HCT116 (cell line): Measurements from ENCODE around the gene LBHD1. TPM values are rescaled to one million over a fixed set of nuclear protein-coding genes. Genes with fewer than 3 reads are reported as not detected.
A peak's percentile ranks its signal among the peaks of the same experiment; 100 is the strongest.

ENCODE experiments used
- ATAC-seq: fragments of 200-7000 bp; cut with Tn5 transposase; 2 replicates; pipeline ENCODE4 v1.9.1; 2020; ENCODE audit warnings: mild to moderate bottlenecking, moderate library complexity
- BruUV-seq: library from RNA; stranded (reverse); fragments of 400-500 nt; replicated peaks from 2 replicates; lab custom pipeline; 2021; lab: Mats Ljungman, UMichigan
- CTCF ChIA-PET: fragments of 300-600 bp; sonication (Branson Sonifier 250); formaldehyde crosslinking; loops from one replicate; lab custom pipeline; 2021; ENCODE audit warnings: antibody characterized with exemption; lab: Charles Lee
- POLR2A ChIA-PET: fragments of 300-600, 350-600 bp; sonication (Branson Sonifier 250); formaldehyde crosslinking; loops from one replicate; lab custom pipeline; 2021; ENCODE audit warnings: antibody characterized with exemption; lab: Charles Lee
- RAD21 ChIA-PET, 2 experiments: fragments of 300-600 bp; sonication (Branson Sonifier 250); formaldehyde crosslinking; loops; one replicate each; lab custom pipeline; 2023; ENCODE audit warnings: low total read pairs in 2 of 2; ENCODE audit not compliant: uncharacterized antibody in 2 of 2, unreplicated experiment in 2 of 2, low non-redundant PET in 1 of 2; lab: Charles Lee
- DNase-seq: peaks from one replicate; pipeline ENCODE4 v3.0.0-alpha.2; 2010; ENCODE audit warnings: low read depth, low spot score
- H2AFZ ChIP-seq: fragments of 200-600 bp; shearing (Covaris generic), sonication (generic); 2 replicates; pipeline ENCODE4 v1.6.1; 2017; ENCODE audit warnings: low read depth, mixed run types, mixed read lengths, antibody characterized with exemption, low read length; ENCODE audit not compliant: poor library complexity, severe bottlenecking
- H3K27ac ChIP-seq: 2 replicates; pipeline ENCODE4 v1.5.1; 2012; ENCODE audit warnings: low read depth, low read length
- H3K27me3 ChIP-seq: fragments of 200-600 bp; sonication (generic); 2 replicates; pipeline ENCODE4 v1.6.1; 2016; ENCODE audit warnings: mixed run types, low read length, mixed read lengths; ENCODE audit not compliant: insufficient read depth
- H3K36me3 ChIP-seq, 2 experiments: fragments of 200-500 bp in 1 of 2; fragments of 200-600 bp in 1 of 2; sonication (Bioruptor generic) in 1 of 2; sonication (generic) in 1 of 2; 2 replicates each; pipeline versions ENCODE4 v1.5.1 to v1.6.1; 2014 to 2016; ENCODE audit warnings: low read length in 2 of 2, inconsistent platforms in 1 of 2, mixed read lengths in 1 of 2, mixed run types in 1 of 2; ENCODE audit not compliant: insufficient read depth in 2 of 2, control insufficient read depth in 1 of 2
- H3K4me1 ChIP-seq, 2 experiments: fragments of 200-600 bp in 1 of 2; sonication (generic) in 1 of 2; 2 replicates each; pipeline versions ENCODE4 v1.5.1 to v1.6.1; 2012 to 2017; ENCODE audit warnings: low read length in 2 of 2, inconsistent platforms in 1 of 2, mild to moderate bottlenecking in 1 of 2, mixed read lengths in 1 of 2, mixed run types in 1 of 2, moderate library complexity in 1 of 2; ENCODE audit not compliant: insufficient read depth in 2 of 2, control insufficient read depth in 1 of 2
- H3K4me2 ChIP-seq: fragments of 200-600 bp; sonication (generic); 2 replicates; pipeline ENCODE4 v1.6.1; 2017; ENCODE audit warnings: mixed run types, low read length, mixed read lengths
- H3K4me3 ChIP-seq, 2 experiments: fragments of 200-600 bp in 1 of 2; sonication (generic) in 1 of 2; replicated peaks in 1 of 2; 2 replicates each; pipeline ENCODE4 v1.5.1; 2011 to 2016; ENCODE audit warnings: low read length in 2 of 2, control low read depth in 1 of 2, low read depth in 1 of 2, mild to moderate bottlenecking in 1 of 2, mixed read lengths in 1 of 2, mixed run types in 1 of 2
- H3K79me2 ChIP-seq: fragments of 200-600 bp; sonication (generic); 2 replicates; pipeline ENCODE4 v1.6.1; 2017; ENCODE audit warnings: mild to moderate bottlenecking, mixed run types, low read length, moderate library complexity, mixed read lengths; ENCODE audit not compliant: insufficient read depth
- H3K9ac ChIP-seq: fragments of 200-600 bp; sonication (generic); 2 replicates; pipeline ENCODE4 v1.6.1; 2016; ENCODE audit warnings: low read length, mixed read lengths
- H3K9me2 ChIP-seq: fragments of 200-600 bp; sonication (generic), shearing (Covaris generic); 2 replicates; pipeline ENCODE4 v1.6.1; 2017; ENCODE audit warnings: mixed run types, mild to moderate bottlenecking, moderate library complexity; ENCODE audit not compliant: insufficient read depth
- H3K9me3 ChIP-seq, 2 experiments: fragments of 200-500 bp in 1 of 2; fragments of 200-600 bp in 1 of 2; sonication (Bioruptor generic) in 1 of 2; sonication (generic) in 1 of 2; 2 replicates each; pipeline ENCODE4 v1.6.1; 2014 to 2017; ENCODE audit warnings: low read length in 2 of 2, mixed read lengths in 2 of 2, inconsistent platforms in 1 of 2, low read depth in 1 of 2, mild to moderate bottlenecking in 1 of 2, mixed run types in 1 of 2, moderate library complexity in 1 of 2; ENCODE audit not compliant: control insufficient read depth in 1 of 2, insufficient read depth in 1 of 2
- H4K20me1 ChIP-seq: fragments of 200-600 bp; sonication (generic), shearing (Covaris generic); 2 replicates; pipeline ENCODE4 v1.6.1; 2017; ENCODE audit warnings: mixed run types, mild to moderate bottlenecking, moderate library complexity; ENCODE audit not compliant: insufficient read depth
- CBX3 ChIP-seq: IDR thresholded peaks from 2 replicates; pipeline ENCODE4 v1.6.1; 2012; ENCODE audit warnings: low read depth
- JUND ChIP-seq: IDR thresholded peaks from 2 replicates; pipeline ENCODE4 v1.6.1; 2012
- POLR2A ChIP-seq: IDR thresholded peaks from 2 replicates; pipeline ENCODE4 v1.7.0; 2011; ENCODE audit warnings: borderline replicate concordance; ENCODE audit not compliant: insufficient read depth, insufficient read length; ENCODE audit errors: extremely low read depth
- RAD21 ChIP-seq: IDR thresholded peaks from 2 replicates; pipeline ENCODE4 v1.6.1; 2012; ENCODE audit warnings: low read depth, mild to moderate bottlenecking
- SIN3A ChIP-seq: IDR thresholded peaks from 2 replicates; pipeline ENCODE4 v1.6.1; 2012; ENCODE audit warnings: low read depth
- SP1 ChIP-seq: IDR thresholded peaks from 2 replicates; pipeline ENCODE4 v1.6.1; 2012; ENCODE audit warnings: low read depth
- intact Hi-C: fragments of 100-400 bp; cut with micrococcal nuclease; formaldehyde crosslinking; loops from 2 replicates; pipeline ENCODE4 v1.10.0; 2022
- total RNA-seq: library from RNA; stranded (reverse); gene quantifications from one replicate; pipeline ENCODE4 v1.2.1, GENCODE V29; 2021; ENCODE audit not compliant: unreplicated experiment
- TF ChIP-seq, protein P1 (sequence below): IDR thresholded peaks from 2 replicates; pipeline ENCODE4 v1.6.1; 2012

LBHD1 gene
- total RNA-seq, 1 experiment from 2014 or later: 14.7 TPM

- POLR2A ChIA-PET: no interaction called here
- Histone ChIP-seq H3K36me3 (peaks cover 51 to 63% of the 10 kb centered on the region in 2 experiments), H3K4me2 (no peak overlapping the region), H3K9me2 (no peaks in the 10 kb centered on the region), H3K4me1 (peaks cover under 1 to 3% of the 10 kb centered on the region in 2 experiments), H3K4me3 (no peak overlapping the region), H4K20me1 (no peaks in the 10 kb centered on the region), H3K79me2 (no peaks in the 10 kb centered on the region), H3K27me3 (no peaks in the 10 kb centered on the region), H3K9me3 (no peaks in the 10 kb centered on the region), H3K9ac (no peak overlapping the region), H3K27ac (no peak overlapping the region), H2AFZ (no peak overlapping the region)
- CTCF ChIA-PET: no interaction called here
- no TSS peak for BruUV-seq
- no peak for TF ChIP-seq SIN3A
- no peak for TF ChIP-seq POLR2A
- TF ChIP-seq CBX3: no peak
- TF ChIP-seq, protein P1, sequence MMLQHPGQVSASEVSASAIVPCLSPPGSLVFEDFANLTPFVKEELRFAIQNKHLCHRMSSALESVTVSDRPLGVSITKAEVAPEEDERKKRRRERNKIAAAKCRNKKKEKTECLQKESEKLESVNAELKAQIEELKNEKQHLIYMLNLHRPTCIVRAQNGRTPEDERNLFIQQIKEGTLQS: no peak
- no peak for TF ChIP-seq SP1
- peak; percentile 28; the same call in 1 of the 2 replicates for TF ChIP-seq RAD21
- RAD21 ChIA-PET: no interaction called here
- ATAC-seq: peak; percentile 44; the same call in 1 of the 2 replicates
- intact Hi-C loops: no loop called here
- no peak for DNase-seq
Measured at GRCh38 chr11:62627713-62628112, 44.4 kb downstream of the LBHD1 start.

DNA sequence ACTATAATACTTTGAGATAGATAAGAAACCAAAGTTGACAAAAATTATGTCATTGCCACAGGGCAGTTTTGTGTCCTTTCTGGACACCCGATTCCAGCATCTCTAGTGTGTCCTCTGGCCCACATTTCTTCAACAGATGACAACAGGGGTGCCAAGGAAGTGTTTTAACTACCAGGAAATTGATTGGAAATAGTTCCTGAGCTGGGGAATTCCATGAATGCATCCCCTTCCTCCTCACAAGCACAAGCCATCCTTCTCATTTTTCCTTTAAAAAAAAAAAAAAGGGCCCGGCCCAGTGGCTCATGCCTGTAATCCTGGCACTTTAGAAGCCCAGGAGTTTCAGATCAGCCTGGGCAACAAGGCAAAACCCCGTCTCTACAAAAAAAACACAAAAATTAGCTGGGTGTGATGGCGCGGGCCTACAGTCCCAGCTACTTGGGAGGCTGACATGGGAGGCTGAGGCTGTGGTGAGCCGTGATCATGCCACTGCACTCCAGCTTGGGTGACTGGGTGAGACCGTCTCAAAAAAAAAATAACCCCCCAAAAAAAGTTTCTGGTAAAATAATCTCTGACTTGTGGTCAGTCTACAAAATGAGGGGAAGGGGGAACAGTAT is 49.5 kb downstream of the LBHD1 start:
- no peaks in the 10 kb centered on the region for H3K9me2 ChIP-seq
- TF ChIP-seq JUND: no peak
- TF ChIP-seq, all 23 proteins: peak for 0
- POLR2A ChIA-PET: interaction anchor here (0.8 to 3.0 kb wide), 12 partner anchors 9 to 219 kb away, joined by 3 to 19 read pairs (median 4); partner anchors contain the start of genes C11orf98, CSKMT, EML3 and GANAB
- DNase-seq (no peak), ATAC-seq (0 out of 2 replicates have a peak, but pooled peaks have one; percentile 0)
- RAD21 ChIA-PET: no interaction called here
- Histone ChIP-seq H3K79me2 (peaks cover 15% of the 10 kb centered on the region), H2AFZ (no peak overlapping the region), H3K9ac (peak overlapping the region; percentile 46), H3K27me3 (no peaks in the 10 kb centered on the region), H3K27ac (peak overlapping the region; percentile 75), H3K4me3 (no peak overlapping the region), H3K9me3 (no peaks in the 10 kb centered on the region), H3K36me3 (peaks cover 16 to 22% of the 10 kb centered on the region in 2 experiments), H4K20me1 (no peaks in the 10 kb centered on the region), H3K4me1 (peaks cover 12 to 20% of the 10 kb centered on the region in 2 experiments), H3K4me2 (peak overlapping the region; percentile 87)
- intact Hi-C loops: no loop called here
- CTCF ChIA-PET: interaction anchor here (1.5 to 3.0 kb wide), 4 partner anchors 11 to 228 kb away, joined by 5 to 16 read pairs (median 12); partner anchors contain the start of genes EML3, ROM1 and TUT1
- TSS peak; percentile 100 for BruUV-seq
